Prostate gland (tissue), 2 donors: ENCODE data around the gene TIMM22. TPM values are rescaled to one million over a fixed set of nuclear protein-coding genes. Genes with fewer than 3 reads are reported as not detected.
"Not testable (repeated sequence)": the region's sequence is repeated elsewhere in the genome, so short reads cannot be mapped to it uniquely, and the experiment has no call there.

Source experiments
- DNase-seq: peaks from one replicate; pipeline ENCODE4 v3.0.0-alpha.2; 2019; ENCODE audit warnings: low spot score
- H3K27ac ChIP-seq, 2 donors: fragments of 200-600 bp; sonication (generic); 2 replicates each; pipeline ENCODE4 v1.5.1; 2017 to 2019
- H3K27me3 ChIP-seq: fragments of 200-600 bp; sonication (generic); replicated peaks from 2 replicates; pipeline ENCODE4 v1.5.1; 2019; ENCODE audit not compliant: insufficient read depth
- H3K36me3 ChIP-seq, 2 donors: fragments of 200-600 bp; sonication (generic); 1 replicate in 1 of 2; 2 replicates in 1 of 2; pipeline versions ENCODE4 v1.5.1 to v1.8.1; 2017 to 2019
- H3K4me1 ChIP-seq: fragments of 200-600 bp; sonication (generic); replicated peaks from 2 replicates; pipeline ENCODE4 v1.5.1; 2019
- H3K4me3 ChIP-seq, 2 donors: fragments of 200-600 bp; sonication (generic); 2 replicates each; pipeline ENCODE4 v1.5.1; 2017 to 2019
- H3K9me3 ChIP-seq: fragments of 200-600 bp; sonication (generic); 2 replicates; pipeline ENCODE4 v1.5.1; 2017
- CTCF ChIP-seq, 4 experiments: fragments of 200-600 bp in 2 of 4; fragments of 450-650 bp in 2 of 4; sonication (generic) in 2 of 4; IDR thresholded peaks; 1 replicate in 3 of 4; 2 replicates in 1 of 4; pipeline ENCODE4 v1.5.1; 2016 to 2019; ENCODE audit warnings: antibody characterized with exemption in 4 of 4, mild to moderate bottlenecking in 2 of 4, moderate library complexity in 2 of 4
- POLR2A ChIP-seq: fragments of 450-650 bp; IDR thresholded peaks from one replicate; pipeline ENCODE4 v1.6.1; 2016; ENCODE audit warnings: antibody characterized with exemption, mild to moderate bottlenecking
- POLR2AphosphoS5 ChIP-seq: sonication (generic); formaldehyde crosslinking; IDR thresholded peaks from one replicate; pipeline ENCODE4 v1.6.1; 2017; ENCODE audit warnings: antibody characterized with exemption
- WGBS: methylation state at CpG from one replicate; pipeline ENCODE4 v1.1.5; 2018; 5-methylcytosine and 5-hydroxymethylcytosine counted together
- intact Hi-C: fragments of 100-400 bp; cut with DNase I; formaldehyde crosslinking; loops from one replicate; pipeline ENCODE4 v1.14.2; 2022
- total RNA-seq, 2 donors: library from RNA; depleted of rRNA; stranded (reverse); fragments of >200 nt; gene quantifications; one replicate each; pipeline ENCODE4 v1.1.0, GENCODE V29; 2016

TIMM22 gene
- 10 to 100 TPM; 15.1 to 20.3 TPM for total RNA-seq

- H3K4me1 ChIP-seq: peaks cover 16% of the 10 kb centered on the region
- WGBS: under 1% methylated on average over 67 of the region's 71 CpGs
- peak within 1 kb of the TSS; percentile 91 to 92 for H3K27ac ChIP-seq
- TF ChIP-seq POLR2A (peak; percentile 46), POLR2AphosphoS5 (peak; percentile 93), CTCF (IDR thresholded peaks at IDR 0.05) (peak; percentile 74 to 98 (median 90))
- no peaks in the 10 kb centered on the region for H3K9me3 ChIP-seq
- peak; percentile 92 for DNase-seq
- peak within 1 kb of the TSS; percentile 71 to 87 for H3K4me3 ChIP-seq
- H3K36me3 ChIP-seq: no peaks in the 10 kb centered on the region
- intact Hi-C loops: no loop called here
- no peaks in the 10 kb centered on the region for H3K27me3 ChIP-seq
Observed at GRCh38 chr17:996554-997344, at the start of gene TIMM22. Gene TIMM22, plus strand, starts transcription at chr17:997129. Its CDS starts 14 bp downstream, at chr17:997143.

DNA sequence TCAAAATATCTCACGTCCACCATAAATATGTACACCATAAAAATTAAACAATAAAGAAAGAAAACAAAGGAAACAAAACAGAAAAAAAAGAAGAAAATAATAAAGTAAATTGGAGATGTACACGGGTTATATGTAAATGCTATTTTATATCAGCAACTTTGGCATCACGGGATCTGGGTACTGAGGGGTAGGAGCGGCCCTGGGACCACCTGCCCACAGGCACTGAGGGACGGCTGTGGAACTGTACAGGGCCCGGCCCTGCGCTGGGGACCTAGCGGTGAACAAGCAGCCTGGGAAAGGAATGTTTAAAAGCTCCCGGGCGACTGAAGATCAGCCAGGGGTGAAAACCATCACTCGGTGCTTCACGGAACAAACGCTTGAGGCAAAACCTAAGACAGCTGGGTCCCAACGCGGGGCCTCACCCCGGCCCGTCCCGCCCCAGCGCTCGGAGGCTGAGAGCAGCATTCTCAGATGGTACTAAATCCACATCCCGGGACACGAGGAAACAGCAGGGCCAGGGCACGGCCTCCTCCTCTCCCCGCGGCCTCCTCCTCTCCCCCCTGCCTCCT, 48.6 kb upstream of the TIMM22 start:
- TF ChIP-seq CTCF (IDR thresholded peaks at IDR 0.05) (peak in 1 of 4 experiments; percentile 13), POLR2A (no peak), POLR2AphosphoS5 (no peak)
- intact Hi-C loops: no loop called here
- H3K9me3 ChIP-seq: no peaks in the 10 kb centered on the region

GRCh38 chr17:949623-950303, 47.2 kb upstream of the TIMM22 start:
- H3K27me3 ChIP-seq: no peaks in the 10 kb centered on the region
- 32% methylated on average over 10 of the region's 12 CpGs for WGBS
- intact Hi-C loops: no loop called here
- H3K36me3 ChIP-seq: no peaks in the 10 kb centered on the region
- DNase-seq: no peak
- TF ChIP-seq CTCF (IDR thresholded peaks at IDR 0.05): no peak
- no peak for TF ChIP-seq POLR2A
- no peaks in the 10 kb centered on the region for H3K4me1 ChIP-seq
- no peaks in the 10 kb centered on the region for H3K9me3 ChIP-seq
- peak overlapping the region; percentile 50 to 72 for H3K27ac ChIP-seq
- H3K4me3 ChIP-seq: no peak overlapping the region

More for the DNA sequence above, 48.6 kb upstream of the TIMM22 start:
- Histone ChIP-seq H3K4me1 (no peaks in the 10 kb centered on the region), H3K4me3 (no peak overlapping the region), H3K36me3 (no peaks in the 10 kb centered on the region), H3K27me3 (no peaks in the 10 kb centered on the region), H3K27ac (peak overlapping the region; percentile 42 to 67)
- DNase-seq: peak; percentile 65
- 19% methylated on average over 25 of the region's 25 CpGs for whole genome bisulfite sequencing

DNA sequence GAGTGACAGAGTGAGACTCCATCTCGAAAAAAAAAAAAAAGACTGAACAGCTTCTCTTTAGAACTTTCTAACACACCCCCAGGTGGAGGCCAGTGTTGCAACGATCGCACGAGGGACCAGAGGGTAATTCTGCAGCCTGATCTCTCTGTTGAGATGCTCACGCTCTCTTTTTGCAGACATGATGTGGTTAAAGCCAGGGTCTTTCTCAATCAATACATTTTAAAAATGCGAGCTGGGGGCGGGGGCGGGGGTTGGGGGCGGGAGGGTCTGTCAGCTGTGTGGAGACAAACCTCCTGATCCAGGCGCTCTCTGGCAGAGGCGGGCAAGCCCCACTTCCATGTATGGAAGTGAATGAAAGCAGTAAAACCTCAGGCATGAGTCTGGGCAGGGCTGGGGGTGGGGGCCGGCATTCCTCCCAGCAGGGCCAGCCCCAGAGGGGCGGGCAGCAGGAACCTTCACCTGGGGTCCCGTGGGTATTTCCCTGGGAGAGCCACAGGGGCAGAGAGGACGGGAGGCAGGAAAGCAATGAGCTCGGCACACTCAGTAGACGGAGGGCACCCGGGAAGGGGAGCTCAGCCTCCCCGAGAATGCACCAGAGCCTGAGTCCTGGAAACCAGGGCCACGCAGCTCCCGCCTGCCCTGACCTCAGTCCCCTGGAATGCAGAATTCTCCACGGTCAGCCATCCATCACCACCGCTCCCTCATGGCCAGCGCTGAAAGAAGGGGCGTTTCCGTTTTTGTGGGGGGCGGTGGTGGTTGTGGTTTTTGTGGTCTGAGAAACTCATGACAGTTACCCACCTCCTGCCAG, 45.4 kb upstream of the TIMM22 start:
- Histone ChIP-seq H3K9me3 (no peaks in the 10 kb centered on the region), H3K36me3 (no peaks in the 10 kb centered on the region), H3K27ac (peak overlapping the region; percentile 72 to 76), H3K4me1 (no peaks in the 10 kb centered on the region), H3K4me3 (no peak overlapping the region), H3K27me3 (no peaks in the 10 kb centered on the region)
- intact Hi-C loops: no loop called here
- WGBS: 13% methylated on average over 25 of the region's 27 CpGs
- DNase-seq: peak; percentile 50
- TF ChIP-seq POLR2AphosphoS5 (peak; percentile 25), CTCF (IDR thresholded peaks at IDR 0.05) (no peak), POLR2A (no peak)

GRCh38 chr17:952592-952991, 44.3 kb upstream of the TIMM22 start:
- H3K27ac ChIP-seq, H3K27me3 ChIP-seq, H3K36me3 ChIP-seq, intact Hi-C loops, H3K4me1 ChIP-seq, H3K9me3 ChIP-seq, DNase-seq, H3K4me3 ChIP-seq: not testable (repeated sequence)
- WGBS: 88% methylated on average over 18 of the region's 18 CpGs
